LNCaP clone FGC (cell line): ENCODE data around the gene MCM7.

ENCODE experiments used
- DNase-seq: peaks from one replicate; pipeline ENCODE4 v3.0.0-alpha.2; 2011; ENCODE audit warnings: low read depth
- H3K4me3 ChIP-seq: 2 replicates; pipeline ENCODE4 v1.5.1; 2011; ENCODE audit warnings: mild to moderate bottlenecking, low read depth, low read length, control low read depth
- TF ChIP-seq, protein P1 (sequence below): IDR thresholded peaks from 2 replicates; pipeline ENCODE4 v1.5.1; 2012; ENCODE audit warnings: mild to moderate bottlenecking; ENCODE audit not compliant: control insufficient read depth, insufficient read depth; ENCODE audit errors: extremely low read depth

MCM7 gene

GRCh38 chr7:100120733-100121036, 19.5 kb upstream of the MCM7 start:
- DNase-seq: no peak
- TF ChIP-seq, protein P1, sequence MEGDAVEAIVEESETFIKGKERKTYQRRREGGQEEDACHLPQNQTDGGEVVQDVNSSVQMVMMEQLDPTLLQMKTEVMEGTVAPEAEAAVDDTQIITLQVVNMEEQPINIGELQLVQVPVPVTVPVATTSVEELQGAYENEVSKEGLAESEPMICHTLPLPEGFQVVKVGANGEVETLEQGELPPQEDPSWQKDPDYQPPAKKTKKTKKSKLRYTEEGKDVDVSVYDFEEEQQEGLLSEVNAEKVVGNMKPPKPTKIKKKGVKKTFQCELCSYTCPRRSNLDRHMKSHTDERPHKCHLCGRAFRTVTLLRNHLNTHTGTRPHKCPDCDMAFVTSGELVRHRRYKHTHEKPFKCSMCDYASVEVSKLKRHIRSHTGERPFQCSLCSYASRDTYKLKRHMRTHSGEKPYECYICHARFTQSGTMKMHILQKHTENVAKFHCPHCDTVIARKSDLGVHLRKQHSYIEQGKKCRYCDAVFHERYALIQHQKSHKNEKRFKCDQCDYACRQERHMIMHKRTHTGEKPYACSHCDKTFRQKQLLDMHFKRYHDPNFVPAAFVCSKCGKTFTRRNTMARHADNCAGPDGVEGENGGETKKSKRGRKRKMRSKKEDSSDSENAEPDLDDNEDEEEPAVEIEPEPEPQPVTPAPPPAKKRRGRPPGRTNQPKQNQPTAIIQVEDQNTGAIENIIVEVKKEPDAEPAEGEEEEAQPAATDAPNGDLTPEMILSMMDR: no peak
- H3K4me3 ChIP-seq: no peak overlapping the region

GRCh38 chr7:100119970-100120732, 19.0 kb upstream of the MCM7 start:
- H3K4me3 ChIP-seq: peak overlapping the region; percentile 89
- no peak for DNase-seq
- TF ChIP-seq, protein P1: no peak

GRCh38 chr7:100119072-100119969, 18.1 kb upstream of the MCM7 start, which contains the start of the genes CNPY4 and TAF6:
TSS of gene CNPY4 (plus strand) at chr7:100119634. CDS start at chr7:100119745, 111 bp downstream.
TSS of gene TAF6 (minus strand) at chr7:100119358. CDS start at chr7:100114209, 5,149 bp downstream.
- DNase-seq: peak; percentile 83
- H3K4me3 ChIP-seq: peak within 1 kb of the TSS; percentile 89
- TF ChIP-seq, protein P1: no peak

DNA sequence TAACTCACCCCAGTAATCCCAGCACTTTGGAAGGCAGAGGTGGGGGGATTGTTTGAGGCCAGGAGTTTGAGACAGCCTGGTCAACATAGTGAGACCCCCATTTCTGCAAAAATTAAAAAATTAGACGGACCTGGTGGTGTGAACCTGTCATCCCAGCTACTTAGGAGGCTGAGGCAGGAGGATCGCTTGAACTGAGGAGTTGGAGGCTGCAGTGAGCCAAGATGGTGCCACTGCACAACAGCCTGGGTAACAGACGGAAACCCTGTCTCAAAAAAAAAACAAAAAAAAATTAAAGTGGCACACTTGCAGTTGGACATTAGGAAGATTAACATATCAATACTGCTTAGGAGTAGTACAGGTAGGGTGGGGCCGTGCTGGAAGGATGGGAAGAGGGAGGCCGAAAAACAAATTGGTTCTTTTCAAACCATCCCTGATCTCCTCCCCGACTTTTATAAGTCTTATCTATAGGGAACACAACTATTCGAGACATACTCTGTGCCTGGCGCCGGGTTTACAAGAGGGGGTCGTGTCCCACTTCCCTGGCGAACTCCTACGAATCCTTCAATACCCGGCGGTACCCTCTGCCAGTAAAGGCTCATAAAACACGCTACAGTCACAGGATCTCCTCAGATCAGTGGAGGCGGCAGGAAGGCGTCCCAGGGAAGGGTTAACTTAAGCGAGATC, 17.3 kb upstream of the MCM7 start:
- TF ChIP-seq, protein P1: no peak
- H3K4me3 ChIP-seq: peak overlapping the region; percentile 89
- DNase-seq: no peak

DNA sequence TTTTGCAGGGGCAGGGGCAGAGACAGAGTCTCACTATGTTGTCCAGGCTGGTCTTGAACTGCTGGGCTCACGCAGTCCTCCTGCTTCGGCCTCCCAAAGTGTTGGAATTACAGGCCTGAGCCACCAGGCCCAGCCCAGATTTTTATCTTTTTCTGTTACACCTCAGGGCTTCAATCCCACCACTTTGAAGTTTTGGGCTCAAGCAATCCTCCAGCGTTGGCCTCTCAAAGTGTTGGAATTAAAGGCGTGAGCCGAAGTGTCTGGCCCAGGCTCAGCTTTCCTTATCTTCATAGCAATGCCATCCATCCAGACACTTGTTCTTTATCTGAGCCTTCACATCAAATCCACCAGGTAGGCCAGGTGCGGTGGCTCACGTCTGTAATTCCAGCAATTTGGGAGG, 13.8 kb upstream of the MCM7 start:
- DNase-seq: no peak
- H3K4me3 ChIP-seq: no peak overlapping the region
- TF ChIP-seq, protein P1: no peak

DNA sequence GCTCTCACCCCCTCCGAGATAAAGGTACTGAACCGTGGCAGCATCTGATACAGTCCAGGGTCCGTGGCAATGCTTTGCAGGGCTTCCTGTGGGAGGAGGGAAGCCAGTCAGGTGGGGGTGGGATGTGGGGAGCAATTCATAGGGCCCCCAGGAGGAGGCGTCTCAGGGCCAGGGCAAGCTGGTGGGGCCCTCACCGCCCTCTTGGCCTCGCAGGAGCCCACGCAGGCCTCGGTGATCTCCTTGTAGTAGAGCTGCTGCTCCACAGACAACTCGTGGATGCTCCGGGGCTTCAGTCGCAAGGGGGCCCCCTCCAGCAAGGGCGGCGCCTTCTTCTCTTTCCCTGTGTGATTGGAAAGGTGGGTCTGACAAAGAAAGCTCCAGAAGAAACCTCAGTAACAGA, 10.7 kb upstream of the MCM7 start:
- TF ChIP-seq, protein P1: no peak
- DNase-seq: no peak
- no peak overlapping the region for H3K4me3 ChIP-seq
